ENCODE measurements around the gene HAL. TPM values are rescaled to one million over a fixed set of nuclear protein-coding genes. Genes with fewer than 3 reads are reported as not detected.

The HAL gene, protein sequence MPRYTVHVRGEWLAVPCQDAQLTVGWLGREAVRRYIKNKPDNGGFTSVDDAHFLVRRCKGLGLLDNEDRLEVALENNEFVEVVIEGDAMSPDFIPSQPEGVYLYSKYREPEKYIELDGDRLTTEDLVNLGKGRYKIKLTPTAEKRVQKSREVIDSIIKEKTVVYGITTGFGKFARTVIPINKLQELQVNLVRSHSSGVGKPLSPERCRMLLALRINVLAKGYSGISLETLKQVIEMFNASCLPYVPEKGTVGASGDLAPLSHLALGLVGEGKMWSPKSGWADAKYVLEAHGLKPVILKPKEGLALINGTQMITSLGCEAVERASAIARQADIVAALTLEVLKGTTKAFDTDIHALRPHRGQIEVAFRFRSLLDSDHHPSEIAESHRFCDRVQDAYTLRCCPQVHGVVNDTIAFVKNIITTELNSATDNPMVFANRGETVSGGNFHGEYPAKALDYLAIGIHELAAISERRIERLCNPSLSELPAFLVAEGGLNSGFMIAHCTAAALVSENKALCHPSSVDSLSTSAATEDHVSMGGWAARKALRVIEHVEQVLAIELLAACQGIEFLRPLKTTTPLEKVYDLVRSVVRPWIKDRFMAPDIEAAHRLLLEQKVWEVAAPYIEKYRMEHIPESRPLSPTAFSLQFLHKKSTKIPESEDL
- 0.04 TPM for polyA plus RNA-seq (2013, experiment 1 of 2)
- 0.15 TPM for polyA plus RNA-seq (2013, experiment 2 of 2)

- Histone ChIP-seq H3K27me3 (ENCODE audit: control insufficient read depth in 3 of 3, insufficient read depth in 3 of 3, low read depth in 1 of 3, low read length in 3 of 3) (no peaks in the 10 kb centered on the region), H3K9me3 (replicated peaks in 1 of 2; ENCODE audit: control insufficient read depth in 2 of 2, insufficient read depth in 1 of 2, low read depth in 1 of 2, low read length in 2 of 2) (no peaks in the 10 kb centered on the region), H3K18ac (ENCODE audit: low read length) (peak within 1 kb of the TSS; percentile 15), H3K4me1 (ENCODE audit: control insufficient read depth in 2 of 2, insufficient read depth in 1 of 2, low read depth in 1 of 2, low read length in 2 of 2) (no peaks in the 10 kb centered on the region), H3K14ac (ENCODE audit: low read length) (no peak within 1 kb of the TSS), H3K4ac (ENCODE audit: low read length) (no peak within 1 kb of the TSS), H2AK5ac (ENCODE audit: low read depth, low read length) (peak within 1 kb of the TSS; percentile 68), H3K4me2 (ENCODE audit: insufficient read depth, low read length, poor library complexity, severe bottlenecking) (no peak within 1 kb of the TSS), H2BK15ac (ENCODE audit: low read length) (no peak within 1 kb of the TSS), H3K9ac (ENCODE audit: low read depth, low read length, poor library complexity) (no peak within 1 kb of the TSS), H2BK5ac (ENCODE audit: low read length) (peak within 1 kb of the TSS; percentile 53), H2BK120ac (ENCODE audit: low read depth, low read length) (peak within 1 kb of the TSS; percentile 17), H3K27ac (replicated peaks; ENCODE audit: low read length) (no peak within 1 kb of the TSS), H3K79me1 (ENCODE audit: low read depth, low read length) (no peaks in the 10 kb centered on the region), H3K36me3 (replicated peaks in 1 of 2; ENCODE audit: control insufficient read depth in 2 of 2, insufficient read depth in 2 of 2, low read length in 2 of 2) (peaks cover 0 to 13% of the 10 kb centered on the region in 2 donors), H3K4me3 (ENCODE audit: low read length in 2 of 2) (no peak within 1 kb of the TSS), H4K8ac (ENCODE audit: low read depth, low read length) (no peak within 1 kb of the TSS), H4K91ac (ENCODE audit: low read depth, low read length, poor library complexity) (no peak within 1 kb of the TSS), H2BK12ac (ENCODE audit: low read length) (no peak within 1 kb of the TSS), H3K23ac (ENCODE audit: low read depth, low read length, poor library complexity) (no peak within 1 kb of the TSS), H2AFZ (ENCODE audit: low read length) (no peak within 1 kb of the TSS)
- WGBS, 2 donors (ENCODE audit: extremely low coverage in 2 of 2, insufficient read length in 2 of 2, insufficient replicate concordance in 1 of 2), result no CpG with 5 or more reads among the region's 7 CpGs
- DNase-seq (ENCODE audit: low spot score), result no peak
Observed at GRCh38 chr12:95996034-95996658, at the start of gene HAL. HAL (minus strand) TSS chr12:95996344; CDS start chr12:95995910, 434 bp downstream.

DNA sequence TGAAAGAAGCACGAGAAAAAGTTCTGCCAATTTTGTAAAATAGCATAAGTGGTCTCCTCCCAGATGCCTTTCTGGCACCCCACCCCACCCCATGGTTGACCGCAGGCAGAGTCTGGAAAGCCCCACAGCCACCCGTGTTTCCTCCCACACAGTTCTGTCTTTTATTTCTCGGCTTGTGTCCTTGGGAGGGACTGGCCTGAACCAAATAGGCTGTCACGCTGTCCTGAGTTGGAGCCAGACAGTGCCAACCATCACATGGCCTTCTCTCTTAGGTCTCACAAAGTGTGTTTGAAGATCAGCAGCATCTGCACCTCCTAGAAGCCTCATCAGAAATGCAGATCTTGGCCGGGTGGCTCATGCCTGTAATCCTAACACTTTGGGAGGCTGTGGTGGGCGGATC lies 49.4 kb upstream of the HAL start:
- Histone ChIP-seq H3K18ac (ENCODE audit: low read length) (no peak overlapping the region), H3K4ac (ENCODE audit: low read length) (no peak overlapping the region), H2BK5ac (ENCODE audit: low read length) (no peak overlapping the region), H3K9ac (ENCODE audit: low read depth, low read length, poor library complexity) (no peak overlapping the region), H4K91ac (ENCODE audit: low read depth, low read length, poor library complexity) (no peak overlapping the region), H3K36me3 (replicated peaks in 1 of 2; ENCODE audit: control insufficient read depth in 2 of 2, insufficient read depth in 2 of 2, low read length in 2 of 2) (no peaks in the 10 kb centered on the region), H3K4me2 (ENCODE audit: insufficient read depth, low read length, poor library complexity, severe bottlenecking) (no peak overlapping the region), H2BK15ac (ENCODE audit: low read length) (no peak overlapping the region), H3K14ac (ENCODE audit: low read length) (no peak overlapping the region), H3K27me3 (ENCODE audit: control insufficient read depth in 3 of 3, insufficient read depth in 3 of 3, low read depth in 1 of 3, low read length in 3 of 3) (no peaks in the 10 kb centered on the region), H3K4me3 (ENCODE audit: low read length in 2 of 2) (no peak overlapping the region), H2BK12ac (ENCODE audit: low read length) (no peak overlapping the region), H2AFZ (ENCODE audit: low read length) (no peak overlapping the region), H3K4me1 (ENCODE audit: control insufficient read depth in 2 of 2, insufficient read depth in 1 of 2, low read depth in 1 of 2, low read length in 2 of 2) (no peaks in the 10 kb centered on the region), H2AK5ac (ENCODE audit: low read depth, low read length) (no peak overlapping the region), H3K23ac (ENCODE audit: low read depth, low read length, poor library complexity) (no peak overlapping the region), H2BK120ac (ENCODE audit: low read depth, low read length) (no peak overlapping the region), H3K27ac (replicated peaks; ENCODE audit: low read length) (no peak overlapping the region), H3K9me3 (replicated peaks in 1 of 2; ENCODE audit: control insufficient read depth in 2 of 2, insufficient read depth in 1 of 2, low read depth in 1 of 2, low read length in 2 of 2) (no peaks in the 10 kb centered on the region), H3K79me1 (ENCODE audit: low read depth, low read length) (no peaks in the 10 kb centered on the region), H4K8ac (ENCODE audit: low read depth, low read length) (no peak overlapping the region)
- no CpG with 5 or more reads among the region's 7 CpGs for WGBS, 2 donors (ENCODE audit: extremely low coverage in 2 of 2, insufficient read length in 2 of 2, insufficient replicate concordance in 1 of 2)
- DNase-seq (ENCODE audit: low spot score), result no peak

GRCh38 chr12:96044943-96045290 lies 48.8 kb upstream of the HAL start:
- Histone ChIP-seq H3K4me2 (ENCODE audit: insufficient read depth, low read length, poor library complexity, severe bottlenecking) (no peak overlapping the region), H3K4me3 (ENCODE audit: low read length in 2 of 2) (no peak overlapping the region), H4K8ac (ENCODE audit: low read depth, low read length) (no peak overlapping the region), H3K27ac (replicated peaks; ENCODE audit: low read length) (no peak overlapping the region), H2AFZ (ENCODE audit: low read length) (no peak overlapping the region), H3K27me3 (ENCODE audit: control insufficient read depth in 3 of 3, insufficient read depth in 3 of 3, low read depth in 1 of 3, low read length in 3 of 3) (no peaks in the 10 kb centered on the region), H3K14ac (ENCODE audit: low read length) (no peak overlapping the region), H2BK5ac (ENCODE audit: low read length) (no peak overlapping the region), H3K9me3 (replicated peaks in 1 of 2; ENCODE audit: control insufficient read depth in 2 of 2, insufficient read depth in 1 of 2, low read depth in 1 of 2, low read length in 2 of 2) (no peaks in the 10 kb centered on the region), H2AK5ac (ENCODE audit: low read depth, low read length) (no peak overlapping the region), H3K18ac (ENCODE audit: low read length) (no peak overlapping the region), H2BK15ac (ENCODE audit: low read length) (no peak overlapping the region), H3K36me3 (replicated peaks in 1 of 2; ENCODE audit: control insufficient read depth in 2 of 2, insufficient read depth in 2 of 2, low read length in 2 of 2) (no peaks in the 10 kb centered on the region), H3K79me1 (ENCODE audit: low read depth, low read length) (no peaks in the 10 kb centered on the region), H3K9ac (ENCODE audit: low read depth, low read length, poor library complexity) (no peak overlapping the region), H2BK12ac (ENCODE audit: low read length) (no peak overlapping the region), H3K23ac (ENCODE audit: low read depth, low read length, poor library complexity) (no peak overlapping the region), H3K4me1 (ENCODE audit: control insufficient read depth in 2 of 2, insufficient read depth in 1 of 2, low read depth in 1 of 2, low read length in 2 of 2) (no peaks in the 10 kb centered on the region), H2BK120ac (ENCODE audit: low read depth, low read length) (no peak overlapping the region), H4K91ac (ENCODE audit: low read depth, low read length, poor library complexity) (no peak overlapping the region), H3K4ac (ENCODE audit: low read length) (no peak overlapping the region)
- no peak for DNase-seq (ENCODE audit: low spot score)
- no CpG with 5 or more reads among the region's 2 CpGs for WGBS, 2 donors (ENCODE audit: extremely low coverage in 2 of 2, insufficient read length in 2 of 2, insufficient replicate concordance in 1 of 2)

Data from neuronal stem cell (in vitro differentiated cells).